HG03558 (cell line): ENCODE data around the gene SYPL1.
A peak's percentile ranks its signal among the peaks of the same experiment; 100 is the strongest.

ENCODE experiments used
- ATAC-seq: cut with Tn5 transposase; IDR thresholded peaks from one replicate; pipeline ENCODE4 v1.9.1; 2021; ENCODE audit warnings: moderate number of reproducible peaks; ENCODE audit not compliant: unreplicated experiment; ENCODE audit errors: extremely low read depth

The SYPL1 gene

GRCh38 chr7:106124186-106124585 lies 12.1 kb upstream of the SYPL1 start:
- ATAC-seq, result no peak

DNA sequence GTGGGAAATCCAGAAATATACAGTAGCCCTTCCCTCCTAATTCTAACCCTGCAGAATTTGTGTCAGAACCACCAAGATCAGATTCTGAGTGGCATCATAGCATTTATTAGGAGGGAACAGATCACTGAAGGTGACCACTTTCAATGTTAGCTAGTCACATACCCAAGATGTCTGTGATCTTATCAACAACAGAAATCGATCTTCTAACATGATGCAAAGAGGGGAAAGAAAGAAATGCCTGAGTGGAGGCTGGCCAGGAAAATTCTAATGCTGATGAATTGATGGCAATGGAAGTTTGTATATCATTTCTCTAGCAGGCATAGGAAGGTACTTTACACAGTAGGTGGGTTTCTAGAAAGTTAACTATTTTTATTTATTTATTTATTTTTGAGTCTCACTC lies 10.6 kb upstream of the SYPL1 start:
- ATAC-seq, result no peak

GRCh38 chr7:106121189-106121810 lies 9.2 kb upstream of the SYPL1 start:
- ATAC-seq, result no peak

DNA sequence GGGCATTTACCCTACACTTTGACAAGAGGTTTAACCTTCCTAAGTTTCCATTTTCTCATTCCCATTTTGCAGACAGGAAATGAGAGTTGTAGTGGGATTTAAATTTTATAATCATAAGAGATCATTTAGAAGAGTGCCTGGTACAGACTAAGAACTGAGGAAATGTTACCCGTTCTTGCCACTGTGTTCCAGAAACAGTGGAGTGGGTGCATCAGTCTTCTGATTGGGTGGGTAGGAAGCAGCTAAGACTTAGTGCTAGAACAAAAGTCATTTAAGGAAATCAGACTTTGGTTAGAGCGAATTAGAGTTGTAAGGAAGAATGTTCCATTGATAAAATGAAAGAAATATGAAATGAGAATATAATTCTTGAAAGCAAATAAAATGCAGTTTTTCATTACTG lies 8.4 kb upstream of the SYPL1 start:
- no peak for ATAC-seq

GRCh38 chr7:106119719-106120118 lies 7.6 kb upstream of the SYPL1 start:
- ATAC-seq, result no peak

DNA sequence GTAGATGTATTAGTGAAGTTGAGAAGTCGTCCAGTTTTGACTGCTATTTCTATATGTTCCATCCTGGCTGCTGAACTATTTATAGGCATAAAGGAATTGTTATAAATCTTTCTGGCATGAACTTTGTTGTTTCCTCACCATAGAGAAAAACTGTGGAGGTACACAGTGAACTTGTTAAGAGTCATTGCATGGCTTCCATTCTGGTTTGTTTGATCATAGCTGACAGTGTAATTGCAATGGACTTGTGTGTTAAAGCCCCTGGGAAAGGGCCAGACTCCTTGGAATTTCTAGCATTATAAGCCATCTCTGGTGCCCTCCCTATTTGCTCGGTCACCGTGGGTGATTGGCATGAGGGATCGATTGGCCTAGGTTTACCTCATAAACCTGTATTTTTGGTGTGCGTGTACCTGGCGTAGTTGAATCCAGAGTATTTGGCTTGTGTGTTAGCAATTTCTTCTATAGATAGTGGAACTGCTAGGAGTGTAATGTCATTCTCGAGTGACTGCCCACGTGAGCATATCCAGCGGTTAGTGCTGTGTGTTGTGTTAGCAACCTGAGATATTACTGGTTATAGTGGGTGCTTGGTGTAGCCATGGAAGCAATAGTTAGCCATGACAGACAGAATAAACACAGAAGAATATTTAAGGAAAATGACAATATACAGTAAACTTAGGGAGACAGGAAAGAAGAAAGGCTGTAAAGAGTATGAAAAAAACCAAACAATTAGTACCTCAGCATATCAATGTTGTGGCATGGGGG lies 5.9 kb upstream of the SYPL1 start:
- ATAC-seq, result no peak

GRCh38 chr7:106116161-106116704 lies 4.1 kb upstream of the SYPL1 start:
- no peak for ATAC-seq

GRCh38 chr7:106114716-106115383 lies 2.7 kb upstream of the SYPL1 start:
- ATAC-seq, result no peak

GRCh38 chr7:106112972-106113421 lies 885 bp upstream of the SYPL1 start:
- ATAC-seq, result no peak

DNA sequence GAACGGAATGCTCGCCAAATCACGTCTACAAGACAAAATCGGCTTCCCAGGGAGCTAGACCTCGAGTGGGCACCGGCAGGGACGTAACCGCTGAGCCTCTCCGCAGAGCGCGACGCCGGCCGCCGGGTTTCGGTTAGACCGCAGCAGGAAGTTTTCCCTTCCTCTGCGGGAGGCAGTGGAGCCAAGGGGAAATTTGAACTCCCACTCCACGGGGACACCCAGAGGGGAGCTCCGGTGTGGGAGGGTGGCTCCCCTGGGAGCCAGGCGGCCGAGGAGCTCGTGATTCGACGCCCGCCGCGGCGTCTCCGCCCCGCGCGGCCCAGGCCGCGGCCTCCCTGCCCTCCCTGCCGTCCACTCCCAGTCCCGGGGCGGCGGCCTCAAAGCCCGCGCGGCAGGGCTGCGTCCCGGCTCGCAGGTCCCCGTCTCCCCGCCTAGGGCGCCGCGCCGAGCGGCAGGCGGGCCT lies 426 bp downstream of the SYPL1 start:
- peak; percentile 7 for ATAC-seq

DNA sequence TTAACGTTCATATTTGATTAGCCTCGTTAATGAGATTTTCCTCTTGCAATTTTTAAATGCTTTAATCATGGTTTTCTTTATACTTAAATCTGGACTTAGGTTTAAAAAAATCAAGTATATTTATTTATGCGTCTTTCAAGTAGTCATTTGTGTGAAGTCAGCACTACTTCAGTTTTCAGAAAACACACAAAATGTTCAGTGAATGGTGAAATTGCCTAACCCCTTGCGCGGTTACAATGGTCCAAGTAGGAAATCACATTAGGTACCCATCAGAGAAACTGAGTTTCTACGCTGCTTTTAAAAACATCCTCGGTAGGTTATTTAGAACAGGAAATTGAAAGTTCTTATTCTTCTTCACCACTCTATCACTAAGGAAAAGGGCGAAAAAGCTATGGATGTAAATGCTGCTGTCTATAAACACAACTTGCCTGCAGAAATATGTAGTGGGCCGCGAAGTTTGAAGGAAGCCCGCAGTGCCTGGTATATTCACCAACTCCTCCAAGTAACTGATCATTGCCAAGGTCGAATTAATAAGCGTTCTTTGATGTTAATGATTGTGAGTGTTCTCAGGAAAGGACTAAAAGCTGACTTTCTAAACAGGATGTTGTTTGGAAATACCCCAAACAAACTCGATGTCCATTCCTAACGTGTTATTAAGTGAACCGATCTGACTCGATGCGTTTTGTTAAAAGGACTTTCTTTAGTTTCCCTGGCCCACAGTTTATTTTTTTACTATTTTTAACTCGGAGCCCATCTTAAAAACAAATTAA lies 1.0 kb downstream of the SYPL1 start:
- ATAC-seq, result no peak

- ATAC-seq, result no peak
Measured at GRCh38 chr7:106110238-106110560, 1.9 kb downstream of the SYPL1 start.

GRCh38 chr7:106109521-106110237 lies 2.4 kb downstream of the SYPL1 start:
- ATAC-seq, result no peak

DNA sequence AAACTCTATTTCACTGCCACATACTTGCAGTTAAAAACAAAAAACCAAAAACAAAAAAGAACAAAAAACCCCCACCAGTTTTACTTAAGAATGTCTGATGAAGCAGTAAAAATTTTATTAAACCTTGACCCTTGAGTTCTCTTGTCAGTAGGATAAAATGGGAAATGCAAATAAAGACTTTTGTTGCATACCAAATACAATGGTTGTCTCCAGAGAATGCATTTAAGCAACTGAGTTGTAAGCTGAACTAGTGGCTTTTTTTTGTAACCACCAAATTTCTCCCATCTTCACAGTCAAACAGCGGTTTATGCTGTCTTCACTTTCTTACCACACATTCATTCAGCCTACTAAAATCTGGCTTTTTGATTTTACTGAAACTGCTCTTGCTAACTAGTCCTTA lies 3.1 kb downstream of the SYPL1 start:
- no peak for ATAC-seq

- no peak for ATAC-seq
Measured at GRCh38 chr7:106104721-106105260, 7.3 kb downstream of the SYPL1 start.

DNA sequence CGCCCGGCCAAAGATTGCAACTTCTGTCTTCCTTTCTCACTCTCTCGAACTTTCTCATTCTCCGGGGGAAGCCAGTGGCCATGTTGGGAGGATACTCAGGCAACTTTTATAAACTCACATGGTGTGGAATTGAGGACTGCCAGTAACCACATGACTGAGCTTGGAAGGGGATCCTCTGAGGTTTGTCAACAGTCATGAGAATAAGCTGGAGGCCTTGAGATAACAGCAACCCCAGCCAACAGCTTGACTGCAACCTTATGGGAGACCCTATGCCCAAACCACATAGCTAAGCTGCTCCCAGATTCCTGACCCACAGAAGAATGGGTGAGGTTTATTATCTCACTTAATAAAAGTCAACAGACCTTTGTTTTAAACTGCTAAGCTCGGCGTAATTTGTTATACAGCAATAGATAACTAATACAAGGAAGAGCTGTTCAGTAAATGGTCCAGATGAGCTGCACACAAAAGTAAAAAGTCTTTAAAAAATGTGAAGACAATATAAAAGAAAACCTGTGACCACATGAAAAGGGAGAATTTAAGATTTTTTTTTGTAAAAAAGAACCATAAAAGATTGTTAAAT lies 9.6 kb downstream of the SYPL1 start:
- no peak for ATAC-seq

GRCh38 chr7:106101726-106102125 lies 10.4 kb downstream of the SYPL1 start:
- ATAC-seq, result no peak

DNA sequence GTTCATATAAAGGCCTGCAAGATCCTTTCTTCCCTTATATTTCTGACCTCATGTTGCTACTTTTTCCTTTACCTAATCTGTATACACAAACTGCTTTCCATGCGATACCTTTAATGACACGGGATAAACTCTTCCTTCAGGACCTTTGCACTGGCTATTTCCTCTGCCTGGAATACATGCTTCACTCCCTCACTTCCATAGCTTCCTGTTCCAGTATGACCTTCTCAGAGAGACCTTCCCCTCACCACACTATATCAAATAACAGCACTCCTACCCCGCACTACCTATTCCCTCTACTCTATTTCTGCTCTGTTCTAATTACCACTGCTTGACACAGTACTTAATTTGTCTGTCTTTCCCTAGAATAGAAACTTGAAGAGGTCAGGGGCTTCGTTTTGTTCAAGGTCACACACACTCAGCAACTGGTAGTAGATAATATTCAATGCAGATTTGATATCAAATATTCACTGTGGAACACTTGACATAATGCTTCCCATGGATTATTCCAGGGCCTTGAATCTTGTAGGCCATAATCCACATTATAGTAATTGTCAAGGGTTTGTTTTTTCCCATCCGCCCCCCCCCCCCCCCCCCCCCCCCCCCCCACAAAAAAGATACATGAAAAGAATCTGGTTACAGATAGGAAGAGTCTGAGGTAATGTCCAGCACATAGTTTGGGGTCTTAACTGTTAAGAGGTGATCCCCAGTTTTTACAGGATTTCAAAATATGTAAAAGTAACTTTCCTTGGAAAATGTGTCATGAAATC lies 11.1 kb downstream of the SYPL1 start:
- no peak for ATAC-seq
